CD4-positive, alpha-beta T cell (primary cell): Measurements from ENCODE around the gene ASH1L. TPM values are rescaled to one million over a fixed set of nuclear protein-coding genes. Genes with fewer than 3 reads are reported as not detected.

ENCODE experiments used
- ATAC-seq: fragments of 200-7000 bp; cut with Tn5 transposase; one replicate; pipeline ENCODE4 v1.10.0; 2022; ENCODE audit warnings: mild to moderate bottlenecking; ENCODE audit not compliant: poor library complexity
- CTCF ChIA-PET: fragments of 350-600 bp; sonication (Branson Sonifier 250); formaldehyde crosslinking; loops from one replicate; lab custom pipeline; 2021; ENCODE audit warnings: antibody characterized with exemption, inconsistent platforms; lab: Charles Lee
- POLR2A ChIA-PET: fragments of 350-600 bp; sonication (Branson Sonifier 250); formaldehyde crosslinking; loops from one replicate; lab custom pipeline; 2021; ENCODE audit warnings: antibody characterized with exemption, inconsistent platforms; lab: Charles Lee
- DNase-seq, 14 experiments: peaks; one replicate each; pipeline ENCODE4 v3.0.0-alpha.2; 2013 to 2020; ENCODE audit warnings: mixed read lengths in 2 of 14
- H3K27ac ChIP-seq, 2 donors: one replicate each; pipeline versions ENCODE4 v1.5.1 to v1.7.0; 2013; ENCODE audit warnings: low read length in 2 of 2, low read depth in 1 of 2, mild to moderate bottlenecking in 1 of 2
- H3K27me3 ChIP-seq, 2 experiments: 1 replicate in 1 of 2; 2 replicates in 1 of 2; pipeline versions ENCODE4 v1.6.1 to v1.7.0; 2013; ENCODE audit warnings: low read length in 2 of 2, control low read depth in 1 of 2, mild to moderate bottlenecking in 1 of 2, moderate library complexity in 1 of 2; ENCODE audit not compliant: insufficient read depth in 2 of 2, control insufficient read depth in 1 of 2
- H3K36me3 ChIP-seq: one replicate; pipeline ENCODE4 v1.6.1; 2013; ENCODE audit warnings: low read length, control low read depth; ENCODE audit not compliant: insufficient read depth
- H3K4me1 ChIP-seq: one replicate; pipeline ENCODE4 v1.6.1; 2013; ENCODE audit warnings: low read length, control low read depth; ENCODE audit not compliant: insufficient read depth
- H3K4me3 ChIP-seq: one replicate; pipeline ENCODE4 v1.5.1; 2013; ENCODE audit warnings: mild to moderate bottlenecking, low read length, moderate library complexity
- H3K9me3 ChIP-seq, 2 experiments: 1 replicate in 1 of 2; 2 replicates in 1 of 2; pipeline versions ENCODE4 v1.6.1 to v1.7.0; 2013; ENCODE audit warnings: low read length in 2 of 2, mild to moderate bottlenecking in 2 of 2, control low read depth in 1 of 2, moderate library complexity in 1 of 2; ENCODE audit not compliant: control insufficient read depth in 1 of 2, insufficient read depth in 1 of 2
- H3K27ac Mint-ChIP-seq: one replicate; pipeline ENCODE4 v1.8.0; 2020; ENCODE audit warnings: mixed read lengths
- H3K27me3 Mint-ChIP-seq: one replicate; pipeline ENCODE4 v1.8.0; 2021; ENCODE audit warnings: mixed read lengths
- H3K36me3 Mint-ChIP-seq: one replicate; pipeline ENCODE4 v1.8.0; 2021; ENCODE audit warnings: low read depth, mixed read lengths
- H3K4me1 Mint-ChIP-seq: one replicate; pipeline ENCODE4 v1.8.0; 2021; ENCODE audit warnings: low read depth, mixed read lengths
- H3K4me3 Mint-ChIP-seq: one replicate; pipeline ENCODE4 v1.8.0; 2020; ENCODE audit warnings: mild to moderate bottlenecking, mixed read lengths
- H3K9me3 Mint-ChIP-seq: one replicate; pipeline ENCODE4 v1.8.0; 2020; ENCODE audit warnings: mixed read lengths
- CTCF ChIP-seq: fragments of 200-600 bp; IDR thresholded peaks from one replicate; pipeline ENCODE4 v1.8.0; 2022; ENCODE audit warnings: antibody characterized with exemption, mild to moderate bottlenecking
- intact Hi-C, 2 experiments: fragments of 100-400 bp; cut with DNase I in 1 of 2; cut with micrococcal nuclease in 1 of 2; formaldehyde crosslinking; loops; one replicate each; pipeline versions ENCODE4 v1.15.1 to v1.9.0; 2023 to 2025; cut with DNase I, micrococcal nuclease
- total RNA-seq, 174 experiments: library from RNA in 2 of 174; stranded (reverse) in 2 of 174; gene quantifications; one replicate each; pipeline ENCODE4 v1.2.3 and lab custom pipeline; 2021 to 2026

Gene ASH1L
- total RNA-seq, 2 experiments from 2014 or later, result 71.0 to 72.8 TPM

GRCh38 chr1:155300024-155300423 is 262.6 kb downstream of the ASH1L start:
- intact Hi-C loops, result no loop called here
- H3K27me3 ChIP-seq, result peaks cover 13 to 18% of the 10 kb centered on the region in 2 experiments
- H3K27ac Mint-ChIP-seq, result no peak overlapping the region
- H3K36me3 Mint-ChIP-seq, result no peaks in the 10 kb centered on the region
- peaks cover 26% of the 10 kb centered on the region for H3K27me3 Mint-ChIP-seq
- no peaks in the 10 kb centered on the region for H3K4me1 Mint-ChIP-seq
- peaks cover 0 to 10% of the 10 kb centered on the region in 2 experiments for H3K9me3 ChIP-seq
- CTCF ChIA-PET, result no interaction called here
- peaks cover 7% of the 10 kb centered on the region for H3K4me1 ChIP-seq
- no peak overlapping the region for H3K4me3 Mint-ChIP-seq
- H3K4me3 ChIP-seq, result no peak overlapping the region
- no peaks in the 10 kb centered on the region for H3K9me3 Mint-ChIP-seq
- DNase-seq (no peak), ATAC-seq (no peak)
- no peaks in the 10 kb centered on the region for H3K36me3 ChIP-seq
- no peak overlapping the region for H3K27ac ChIP-seq
- POLR2A ChIA-PET, result no interaction called here
- TF ChIP-seq CTCF, result no peak

GRCh38 chr1:155297384-155297783 is 265.2 kb downstream of the ASH1L start:
- no peak overlapping the region for H3K4me3 Mint-ChIP-seq
- H3K27me3 Mint-ChIP-seq, result peaks cover 35% of the 10 kb centered on the region
- H3K36me3 Mint-ChIP-seq, result no peaks in the 10 kb centered on the region
- Histone ChIP-seq H3K27me3 (peaks cover 25 to 28% of the 10 kb centered on the region in 2 experiments), H3K4me3 (no peak overlapping the region), H3K4me1 (peaks cover 13% of the 10 kb centered on the region), H3K9me3 (peaks cover 0 to 18% of the 10 kb centered on the region in 2 experiments), H3K36me3 (no peaks in the 10 kb centered on the region), H3K27ac (no peak overlapping the region)
- POLR2A ChIA-PET, result interaction anchor here (0.7 kb wide), 1 partner anchor 1203 kb away, joined by 3 read pairs; no protein-coding TSS in a partner anchor
- H3K9me3 Mint-ChIP-seq, result no peaks in the 10 kb centered on the region
- ATAC-seq, result no peak
- TF ChIP-seq CTCF, result no peak
- no peak for DNase-seq
- no peak overlapping the region for H3K27ac Mint-ChIP-seq
- CTCF ChIA-PET, result interaction anchor here (1.8 kb wide), 1 partner anchor 10 kb away, joined by 4 read pairs; no protein-coding TSS in a partner anchor
- intact Hi-C loops, result no loop called here
- no peaks in the 10 kb centered on the region for H3K4me1 Mint-ChIP-seq

- ChIA-PET POLR2A (no interaction called here), CTCF (no interaction called here)
- DNase-seq (no peak), ATAC-seq (no peak)
- peaks cover 13% of the 10 kb centered on the region for H3K4me1 ChIP-seq
- no peak overlapping the region for H3K4me3 ChIP-seq
- peaks cover 0 to 18% of the 10 kb centered on the region in 2 experiments for H3K9me3 ChIP-seq
- H3K36me3 Mint-ChIP-seq, result no peaks in the 10 kb centered on the region
- no peak overlapping the region for H3K27ac ChIP-seq
- no peaks in the 10 kb centered on the region for H3K9me3 Mint-ChIP-seq
- no peak overlapping the region for H3K4me3 Mint-ChIP-seq
- no peaks in the 10 kb centered on the region for H3K4me1 Mint-ChIP-seq
- TF ChIP-seq CTCF, result no peak
- intact Hi-C loops, result no loop called here
- H3K27me3 ChIP-seq, result peaks cover 25 to 28% of the 10 kb centered on the region in 2 experiments
- no peak overlapping the region for H3K27ac Mint-ChIP-seq
- H3K36me3 ChIP-seq, result no peaks in the 10 kb centered on the region
- H3K27me3 Mint-ChIP-seq, result peaks cover 35% of the 10 kb centered on the region
Measured at GRCh38 chr1:155296661-155297060, 265.9 kb downstream of the ASH1L start.
